Tongue (tissue), 2 donors: ENCODE data around the gene LRRTM1. TPM values are rescaled to one million over a fixed set of nuclear protein-coding genes. Genes with fewer than 3 reads are reported as not detected.

Experiments
- DNase-seq: peaks from one replicate; pipeline ENCODE4 v3.0.0-alpha.2; 2015
- total RNA-seq: library from RNA; depleted of rRNA; stranded (reverse); fragments of >200 nt; gene quantifications from one replicate; pipeline ENCODE4 v1.2.3, GENCODE V29; 2014

The LRRTM1 gene, protein sequence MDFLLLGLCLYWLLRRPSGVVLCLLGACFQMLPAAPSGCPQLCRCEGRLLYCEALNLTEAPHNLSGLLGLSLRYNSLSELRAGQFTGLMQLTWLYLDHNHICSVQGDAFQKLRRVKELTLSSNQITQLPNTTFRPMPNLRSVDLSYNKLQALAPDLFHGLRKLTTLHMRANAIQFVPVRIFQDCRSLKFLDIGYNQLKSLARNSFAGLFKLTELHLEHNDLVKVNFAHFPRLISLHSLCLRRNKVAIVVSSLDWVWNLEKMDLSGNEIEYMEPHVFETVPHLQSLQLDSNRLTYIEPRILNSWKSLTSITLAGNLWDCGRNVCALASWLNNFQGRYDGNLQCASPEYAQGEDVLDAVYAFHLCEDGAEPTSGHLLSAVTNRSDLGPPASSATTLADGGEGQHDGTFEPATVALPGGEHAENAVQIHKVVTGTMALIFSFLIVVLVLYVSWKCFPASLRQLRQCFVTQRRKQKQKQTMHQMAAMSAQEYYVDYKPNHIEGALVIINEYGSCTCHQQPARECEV
- total RNA-seq, result 0.62 TPM

- peak; percentile 59 for DNase-seq
These were observed at the start of gene LRRTM1 for GRCh38 chr2:80303909-80304837. Gene LRRTM1 (minus strand): TSS chr2:80304752. CDS start chr2:80303819, 933 bp downstream.

GRCh38 chr2:80351231-80351630 is 46.7 kb upstream of the LRRTM1 start:
- DNase-seq, result no peak

DNA sequence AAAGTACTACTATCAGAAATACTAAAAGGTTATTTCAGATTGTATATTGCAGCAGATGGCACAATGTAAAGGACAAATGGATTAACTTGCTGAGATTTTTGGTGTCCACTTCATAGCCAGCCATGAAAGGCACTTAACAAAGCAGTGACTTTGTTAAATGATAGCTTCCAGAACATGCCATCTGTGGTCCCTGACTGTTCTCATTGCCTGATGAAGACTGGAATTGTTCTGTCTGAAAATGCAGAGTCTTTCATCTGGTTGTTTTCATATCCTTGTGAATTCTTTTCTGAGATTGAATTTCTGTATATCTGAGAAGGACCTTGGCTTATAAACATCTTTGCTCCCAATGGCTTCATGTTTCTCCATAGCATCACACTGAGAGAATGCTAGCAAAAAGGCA is 44.4 kb upstream of the LRRTM1 start:
- no peak for DNase-seq

DNA sequence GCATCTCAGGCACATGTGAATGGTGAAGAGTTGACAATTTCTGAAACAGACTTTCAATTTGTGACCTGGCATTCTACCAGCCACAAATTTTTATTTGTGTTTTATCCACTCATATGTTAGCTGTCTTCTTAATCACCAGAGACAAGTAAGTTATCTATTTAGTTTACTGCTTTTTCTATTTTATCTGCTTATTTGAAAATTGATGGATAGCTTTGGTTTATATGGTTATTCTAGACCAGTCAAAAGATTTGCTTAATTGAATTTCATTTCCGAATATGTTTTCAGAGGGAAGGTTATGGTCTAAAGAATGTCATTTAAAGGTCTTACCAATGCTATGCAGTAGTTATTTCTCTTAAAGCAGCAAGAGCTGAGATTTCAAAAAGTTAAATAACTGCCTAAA is 43.5 kb upstream of the LRRTM1 start:
- no peak for DNase-seq

DNA sequence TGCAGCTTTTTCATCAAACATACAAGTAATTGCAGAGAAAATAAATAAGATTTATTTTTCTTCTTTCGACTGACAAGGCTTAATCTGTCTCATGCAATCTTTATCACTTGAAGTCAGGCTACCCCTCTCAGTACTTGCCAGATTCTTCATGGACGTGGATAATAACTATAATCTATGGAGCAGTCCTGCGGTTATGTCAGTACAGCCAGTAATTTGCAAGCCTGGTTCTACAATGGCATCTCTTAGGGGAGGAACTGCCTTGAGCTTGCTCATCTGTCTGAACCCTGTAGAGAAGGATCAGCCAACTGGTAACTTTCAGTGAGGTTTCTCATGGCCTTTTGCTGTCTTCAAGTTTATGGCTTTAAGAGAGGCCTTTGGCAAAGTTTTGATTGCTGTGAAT is 35.5 kb upstream of the LRRTM1 start:
- DNase-seq, result no peak

GRCh38 chr2:80338794-80339193 is 34.2 kb upstream of the LRRTM1 start:
- no peak for DNase-seq

DNA sequence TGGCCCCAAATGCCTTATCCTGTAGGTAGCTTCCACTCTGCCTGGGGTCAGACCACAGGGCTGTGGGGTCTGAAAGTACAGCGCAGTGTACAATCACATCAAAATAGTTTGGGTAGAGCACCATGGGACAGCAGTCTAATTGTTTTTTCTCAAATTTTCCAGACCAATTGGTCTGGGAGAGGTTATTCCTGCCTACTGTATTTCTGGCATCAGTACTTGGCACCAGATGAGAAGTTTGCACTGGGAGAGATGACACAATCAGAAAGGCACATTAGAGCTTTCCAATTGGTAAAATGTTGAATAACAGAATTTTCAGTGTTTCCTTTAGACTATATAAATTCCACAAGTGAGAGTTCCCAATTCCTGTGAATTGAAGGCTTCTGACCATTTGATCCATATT is 30.9 kb upstream of the LRRTM1 start:
- no peak for DNase-seq

DNA sequence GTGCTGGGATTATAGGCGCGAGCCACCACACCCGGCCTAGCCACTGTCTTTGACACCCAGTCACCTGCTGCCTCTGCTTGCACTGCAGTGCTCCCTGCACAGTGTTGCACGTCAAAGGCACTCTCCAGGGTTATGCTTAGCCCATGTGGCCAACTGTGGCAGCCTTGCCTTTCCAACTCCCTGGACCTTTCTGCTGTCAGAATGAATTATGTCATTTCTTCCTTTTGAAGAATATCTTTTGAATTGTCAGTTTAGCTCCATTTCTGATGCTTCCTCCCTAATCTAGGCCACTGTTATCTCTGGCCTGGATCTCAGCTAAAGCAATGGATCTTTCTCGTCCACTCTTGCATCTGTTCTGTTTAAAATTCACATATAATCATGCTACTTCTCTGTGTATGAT is 29.3 kb upstream of the LRRTM1 start:
- DNase-seq, result no peak

- no peak for DNase-seq
These were observed 26.2 kb upstream of the LRRTM1 start for GRCh38 chr2:80330527-80331450.

- no peak for DNase-seq
These were observed 24.9 kb upstream of the LRRTM1 start for GRCh38 chr2:80329491-80329890.

DNA sequence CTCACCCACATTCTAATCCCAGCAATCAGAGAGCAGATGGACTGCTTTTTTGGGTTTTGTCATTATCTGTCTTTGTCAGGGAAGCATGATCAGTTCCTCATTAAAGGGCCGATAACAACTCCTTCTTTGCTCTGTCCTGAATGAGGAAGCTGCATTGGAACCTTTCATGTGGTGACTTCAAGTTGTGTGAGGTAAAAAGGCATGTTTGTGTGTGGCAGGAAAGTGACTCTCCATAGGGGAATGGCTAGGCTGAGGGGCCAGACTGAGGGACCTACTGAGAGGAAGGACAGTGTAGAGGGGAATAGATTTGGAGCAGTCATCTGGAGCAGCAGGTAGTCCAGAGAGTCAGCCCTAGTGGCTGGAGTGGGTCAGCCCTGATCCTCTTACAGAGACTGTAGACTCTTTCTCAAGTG is 23.6 kb upstream of the LRRTM1 start:
- DNase-seq, result no peak

- DNase-seq, result no peak
These were observed 22.3 kb upstream of the LRRTM1 start for GRCh38 chr2:80326861-80327260.

- DNase-seq, result peak; percentile 46
These were observed 21.7 kb upstream of the LRRTM1 start for GRCh38 chr2:80326214-80326613.

DNA sequence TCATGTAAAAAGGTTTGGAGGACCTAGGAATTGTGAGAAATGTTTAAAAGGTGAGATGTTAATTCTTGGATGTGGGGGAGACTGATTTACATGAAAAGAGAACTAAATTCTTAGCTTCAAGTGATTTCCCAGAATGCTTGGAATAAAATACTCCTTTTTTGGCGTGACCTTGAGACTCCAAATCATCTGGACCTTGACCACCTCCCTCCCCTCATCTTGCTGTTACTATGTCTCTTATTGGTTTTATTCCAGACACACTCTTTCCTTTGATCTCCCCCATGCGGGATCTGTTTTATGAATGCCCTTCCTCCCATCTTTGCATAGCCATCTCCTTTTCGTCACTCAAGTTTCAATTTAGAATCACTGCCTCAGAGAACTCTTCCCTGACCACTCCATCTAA is 20.0 kb upstream of the LRRTM1 start:
- DNase-seq, result no peak

- DNase-seq, result no peak
These were observed 19.1 kb upstream of the LRRTM1 start for GRCh38 chr2:80323610-80324009.

DNA sequence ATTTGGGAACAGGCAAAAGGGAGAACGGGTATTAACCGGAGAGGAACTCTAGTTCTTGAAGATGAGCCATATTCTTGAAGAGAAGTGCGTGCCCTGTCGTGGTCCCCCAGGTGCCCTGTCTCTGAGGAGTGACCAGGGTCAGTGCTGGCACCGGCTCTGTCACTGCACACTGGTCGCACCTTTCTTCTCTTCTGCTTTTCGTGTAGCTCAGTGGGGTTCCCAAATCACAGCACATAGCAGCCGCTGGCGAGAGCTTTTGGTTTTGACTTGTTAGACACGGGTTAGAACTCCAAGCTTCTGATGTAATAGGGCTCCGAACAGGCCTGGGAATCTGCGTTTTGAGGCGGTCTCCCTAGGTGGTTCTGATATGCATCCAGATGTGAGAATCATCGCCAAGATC is 18.4 kb upstream of the LRRTM1 start:
- no peak for DNase-seq

- DNase-seq, result peak; percentile 17
These were observed 17.9 kb upstream of the LRRTM1 start for GRCh38 chr2:80322311-80322920.

DNA sequence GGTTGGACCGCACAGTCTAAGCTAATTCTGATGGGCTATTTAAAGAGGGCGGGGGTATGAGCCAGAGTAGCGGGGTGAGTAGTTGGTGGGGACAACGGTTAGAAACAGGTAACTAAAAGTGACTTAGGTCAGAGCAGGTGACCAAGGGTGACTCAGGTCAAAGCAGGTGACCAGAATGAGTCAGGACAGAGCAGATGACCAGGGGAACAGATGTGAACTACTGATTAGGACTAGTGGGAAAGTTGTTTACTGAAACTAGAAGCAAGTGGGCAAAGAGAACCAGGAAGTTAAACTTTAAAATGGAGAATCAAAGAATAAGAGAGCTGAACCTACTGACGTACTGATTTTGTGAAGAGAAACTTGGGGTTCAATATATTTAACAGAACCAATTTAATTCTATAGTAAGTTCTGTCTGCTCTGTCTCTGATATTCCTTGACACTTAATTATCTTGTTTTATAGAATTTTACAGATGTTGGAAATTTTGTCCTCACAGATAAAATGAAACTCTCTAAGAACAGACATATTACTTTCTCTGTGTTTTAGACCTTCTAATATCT is 7.8 kb upstream of the LRRTM1 start:
- no peak for DNase-seq

DNA sequence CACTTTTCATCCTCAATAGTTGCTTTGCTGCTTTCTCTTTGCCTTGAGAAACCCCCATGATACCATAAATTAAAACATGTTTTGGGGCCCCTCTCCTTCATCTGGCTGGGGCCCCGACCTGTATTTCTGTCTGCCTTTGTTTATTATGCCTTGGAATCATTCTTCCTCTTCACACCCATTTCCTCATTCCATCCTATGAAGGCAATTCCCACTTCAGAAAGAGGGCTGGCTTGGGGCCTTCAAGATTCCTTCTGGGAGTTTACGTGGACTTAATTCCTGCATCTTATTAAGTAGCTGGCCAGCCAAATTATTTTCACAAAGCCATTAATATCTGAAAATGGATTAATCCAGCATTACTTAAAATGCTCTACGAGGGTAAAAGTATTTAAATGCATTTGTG is 6.8 kb upstream of the LRRTM1 start:
- DNase-seq, result no peak

DNA sequence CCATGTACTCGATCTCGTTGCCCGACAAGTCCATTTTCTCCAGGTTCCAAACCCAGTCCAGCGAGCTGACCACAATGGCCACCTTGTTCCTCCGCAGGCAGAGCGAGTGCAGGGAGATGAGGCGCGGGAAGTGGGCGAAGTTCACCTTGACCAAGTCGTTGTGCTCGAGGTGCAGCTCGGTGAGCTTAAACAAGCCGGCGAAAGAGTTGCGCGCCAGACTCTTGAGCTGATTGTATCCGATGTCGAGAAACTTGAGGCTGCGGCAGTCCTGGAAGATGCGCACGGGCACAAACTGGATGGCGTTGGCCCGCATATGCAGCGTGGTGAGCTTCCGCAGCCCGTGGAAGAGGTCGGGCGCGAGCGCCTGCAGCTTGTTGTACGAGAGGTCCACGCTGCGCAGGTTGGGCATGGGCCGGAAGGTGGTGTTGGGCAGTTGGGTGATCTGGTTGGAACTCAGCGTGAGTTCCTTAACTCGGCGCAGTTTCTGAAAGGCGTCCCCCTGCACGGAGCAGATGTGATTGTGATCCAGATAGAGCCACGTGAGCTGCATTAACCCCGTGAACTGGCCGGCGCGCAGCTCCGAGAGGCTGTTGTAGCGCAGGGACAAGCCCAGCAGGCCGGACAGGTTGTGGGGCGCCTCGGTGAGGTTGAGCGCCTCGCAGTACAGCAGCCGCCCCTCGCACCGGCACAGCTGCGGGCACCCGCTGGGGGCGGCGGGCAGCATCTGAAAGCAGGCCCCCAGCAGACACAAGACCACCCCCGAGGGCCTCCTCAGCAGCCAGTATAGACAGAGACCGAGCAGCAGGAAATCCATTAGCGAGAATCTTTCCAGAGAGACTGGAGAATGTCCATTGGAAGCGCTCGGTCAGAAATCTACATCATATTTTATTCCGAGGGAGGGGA is 1.3 kb downstream of the LRRTM1 start:
- DNase-seq, result no peak
